NCI-H2196 (cell line): ENCODE measurements around the gene SEMA3C.

Source experiments
- DNase-seq: peaks from one replicate; lab custom pipeline; 2025; ENCODE audit not compliant: unreplicated experiment; lab: John Stamatoyannopoulos, UW

Gene SEMA3C

GRCh38 chr7:80783678-80784327, 135.0 kb downstream of the SEMA3C start:
- DNase-seq: no peak

- DNase-seq: no peak
Observed at GRCh38 chr7:80783186-80783677, 135.6 kb downstream of the SEMA3C start.

- no peak for DNase-seq
Observed at GRCh38 chr7:80781561-80781979, 137.3 kb downstream of the SEMA3C start.

- DNase-seq: no peak
Observed at GRCh38 chr7:80781146-80781545, 137.7 kb downstream of the SEMA3C start.

GRCh38 chr7:80779456-80779855, 139.4 kb downstream of the SEMA3C start:
- DNase-seq: no peak

GRCh38 chr7:80775897-80776296, 143.0 kb downstream of the SEMA3C start:
- DNase-seq: no peak

GRCh38 chr7:80775482-80775881, 143.4 kb downstream of the SEMA3C start:
- DNase-seq: no peak

- no peak for DNase-seq
Observed at GRCh38 chr7:80774843-80775242, 144.0 kb downstream of the SEMA3C start.

- no peak for DNase-seq
Observed at GRCh38 chr7:80773787-80774508, 144.9 kb downstream of the SEMA3C start.

- no peak for DNase-seq
Observed at GRCh38 chr7:80772347-80772993, 146.4 kb downstream of the SEMA3C start.

GRCh38 chr7:80771523-80771922, 147.3 kb downstream of the SEMA3C start:
- no peak for DNase-seq

GRCh38 chr7:80770675-80771081, 148.2 kb downstream of the SEMA3C start:
- DNase-seq: no peak

GRCh38 chr7:80770061-80770460, 148.8 kb downstream of the SEMA3C start:
- DNase-seq: no peak

GRCh38 chr7:80768756-80769155, 150.1 kb downstream of the SEMA3C start:
- DNase-seq: no peak

GRCh38 chr7:80767654-80768053, 151.2 kb downstream of the SEMA3C start:
- no peak for DNase-seq

GRCh38 chr7:80766724-80767123, 152.1 kb downstream of the SEMA3C start:
- DNase-seq: no peak

GRCh38 chr7:80764132-80764531, 154.7 kb downstream of the SEMA3C start:
- no peak for DNase-seq

GRCh38 chr7:80763704-80764103, 155.1 kb downstream of the SEMA3C start:
- no peak for DNase-seq

GRCh38 chr7:80763289-80763688, 155.6 kb downstream of the SEMA3C start:
- no peak for DNase-seq

- DNase-seq: no peak
Observed at GRCh38 chr7:80760292-80760691, 158.6 kb downstream of the SEMA3C start.

GRCh38 chr7:80752954-80753690, 165.7 kb downstream of the SEMA3C start:
- DNase-seq: no peak
